BJ (cell line): Measurements from ENCODE around the gene NAP1L4. TPM values are rescaled to one million over a fixed set of nuclear protein-coding genes. Genes with fewer than 3 reads are reported as not detected.

Source experiments
- CTCF ChIA-PET: fragments of 350-600 bp; formaldehyde crosslinking; extraction: SDS; loops from one replicate; lab custom pipeline; 2021; ENCODE audit warnings: antibody characterized with exemption, inconsistent platforms; lab: Yijun Ruan, JAX
- POLR2A ChIA-PET: fragments of 300-600 bp; sonication (Branson Sonifier 250); formaldehyde crosslinking; extraction: SDS; loops from one replicate; lab custom pipeline; 2021; ENCODE audit warnings: antibody characterized with exemption; lab: Charles Lee
- DNase-seq: peaks from one replicate; pipeline ENCODE4 v3.0.0-alpha.2; 2011; ENCODE audit warnings: low read depth
- H3K27me3 ChIP-seq: 2 replicates; pipeline ENCODE4 v1.6.0; 2011; ENCODE audit warnings: low read length; ENCODE audit not compliant: control insufficient read depth, insufficient read depth
- H3K36me3 ChIP-seq: 2 replicates; pipeline ENCODE4 v1.5.1; 2011; ENCODE audit warnings: low read length; ENCODE audit not compliant: control insufficient read depth, insufficient read depth
- H3K4me3 ChIP-seq: 2 replicates; pipeline ENCODE4 v1.5.1; 2011; ENCODE audit warnings: low read depth, mild to moderate bottlenecking, control low read depth, low read length
- CTCF ChIP-seq: IDR thresholded peaks from 2 replicates; pipeline ENCODE4 v1.5.1; 2011; ENCODE audit warnings: low read depth, mild to moderate bottlenecking, control low read depth, inconsistent platforms, low read length, moderate library complexity; ENCODE audit not compliant: insufficient read depth
- polyA plus RNA-seq: library from polyadenylated mRNA; depleted of rRNA; stranded (reverse); fragments of >200 nt; gene quantifications from 2 replicates; pipeline ENCODE4 v1.2.3, GENCODE V29; 2011

Gene NAP1L4
- polyA plus RNA-seq, 1 experiment, result 65.1 TPM

DNA sequence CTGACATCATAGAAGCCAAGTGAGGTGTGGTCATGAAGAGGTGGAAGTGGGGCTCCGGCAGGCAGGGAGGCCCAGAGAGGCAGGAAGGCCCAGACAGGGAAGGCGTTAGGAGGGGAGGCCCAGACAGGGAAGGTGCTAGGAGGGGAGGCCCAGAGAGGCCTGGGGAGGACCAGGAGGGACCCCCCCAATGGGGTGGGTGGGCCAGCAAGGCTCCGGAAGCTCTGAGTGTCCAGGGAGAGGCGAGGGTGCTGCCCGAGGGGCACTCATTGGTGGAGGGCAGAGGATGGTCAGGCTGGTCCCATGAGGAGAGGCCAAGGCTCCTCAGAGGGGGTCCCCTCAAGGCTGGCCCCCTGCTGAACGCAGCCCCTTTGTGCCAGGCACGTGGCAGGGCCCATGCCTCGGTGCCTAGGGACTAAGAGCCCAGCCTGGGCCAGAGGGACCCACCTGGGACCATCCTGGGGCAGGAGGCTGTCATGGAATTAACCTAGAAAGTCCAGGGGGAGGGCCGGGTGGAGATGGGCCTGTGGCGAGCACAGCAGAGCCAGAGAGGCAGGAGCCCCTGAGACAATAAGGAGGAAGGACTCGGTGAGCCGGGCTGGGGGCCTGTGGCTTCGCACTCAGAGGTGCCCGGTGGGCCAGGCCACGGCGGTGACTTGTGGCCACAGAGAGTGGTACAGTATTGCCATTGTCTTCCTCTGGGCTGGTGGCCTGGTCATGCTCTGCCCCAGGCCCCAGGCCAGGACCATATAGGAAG is 75.1 kb downstream of the NAP1L4 start:
- POLR2A ChIA-PET, result no interaction called here
- Histone ChIP-seq H3K36me3 (no peaks in the 10 kb centered on the region), H3K4me3 (no peak overlapping the region), H3K27me3 (no peaks in the 10 kb centered on the region)
- no peak for DNase-seq
- TF ChIP-seq CTCF, result no peak
- CTCF ChIA-PET, result interaction anchor here (0.6 to 2.5 kb wide), 4 partner anchors 10 to 13 kb away, joined by 3 to 7 read pairs (median 4); partner anchors contain the start of gene PHLDA2

GRCh38 chr11:2916114-2916891 is 75.8 kb downstream of the NAP1L4 start:
- ChIA-PET POLR2A (no interaction called here), CTCF (interaction anchor here (0.9 to 1.3 kb wide), 2 partner anchors 11 to 12 kb away, joined by 3 to 4 read pairs; no protein-coding TSS in a partner anchor)

GRCh38 chr11:2915473-2915872 is 76.7 kb downstream of the NAP1L4 start:
- POLR2A ChIA-PET, result no interaction called here
- TF ChIP-seq CTCF, result no peak
- CTCF ChIA-PET, result no interaction called here
- Histone ChIP-seq H3K27me3 (no peaks in the 10 kb centered on the region), H3K36me3 (no peaks in the 10 kb centered on the region), H3K4me3 (no peak overlapping the region)
- DNase-seq, result no peak

More at GRCh38 chr11:2916114-2916891, 75.8 kb downstream of the NAP1L4 start:
- DNase-seq, result no peak
- H3K4me3 ChIP-seq, result no peak overlapping the region
- no peak for TF ChIP-seq CTCF
- no peaks in the 10 kb centered on the region for H3K27me3 ChIP-seq
- no peaks in the 10 kb centered on the region for H3K36me3 ChIP-seq

- no peak for TF ChIP-seq CTCF
- Histone ChIP-seq H3K4me3 (no peak overlapping the region), H3K27me3 (no peaks in the 10 kb centered on the region), H3K36me3 (no peaks in the 10 kb centered on the region)
- DNase-seq, result no peak
- POLR2A ChIA-PET, result no interaction called here
- CTCF ChIA-PET, result no interaction called here
These were observed 77.5 kb downstream of the NAP1L4 start for GRCh38 chr11:2914455-2915195.
